Adrenal gland (tissue), 5 donors: Measurements from ENCODE around the gene ZMYND8.

Experiments used
- POLR2A ChIP-seq, 2 donors: fragments of 450-650 bp; IDR thresholded peaks; one replicate each; pipeline ENCODE4 v1.6.1; 2017; ENCODE audit warnings: antibody characterized with exemption in 2 of 2, mild to moderate bottlenecking in 2 of 2, moderate library complexity in 1 of 2
- TF ChIP-seq, protein P1 (sequence below), 6 experiments: fragments of 450-650 bp in 4 of 6; fragments of 200-600 bp in 2 of 6; sonication (generic) in 1 of 6; IDR thresholded peaks; 1 replicate in 5 of 6; 2 replicates in 1 of 6; pipeline versions ENCODE4 v1.5.1 to v1.8.0; 2016 to 2021; ENCODE audit warnings: antibody characterized with exemption in 6 of 6, mild to moderate bottlenecking in 2 of 6, moderate library complexity in 1 of 6
- donor health status: DM: no; HTN: no; CAD: no.

GRCh38 chr20:47314647-47315338 is 41.7 kb downstream of the ZMYND8 start:
- TF ChIP-seq, protein P1, sequence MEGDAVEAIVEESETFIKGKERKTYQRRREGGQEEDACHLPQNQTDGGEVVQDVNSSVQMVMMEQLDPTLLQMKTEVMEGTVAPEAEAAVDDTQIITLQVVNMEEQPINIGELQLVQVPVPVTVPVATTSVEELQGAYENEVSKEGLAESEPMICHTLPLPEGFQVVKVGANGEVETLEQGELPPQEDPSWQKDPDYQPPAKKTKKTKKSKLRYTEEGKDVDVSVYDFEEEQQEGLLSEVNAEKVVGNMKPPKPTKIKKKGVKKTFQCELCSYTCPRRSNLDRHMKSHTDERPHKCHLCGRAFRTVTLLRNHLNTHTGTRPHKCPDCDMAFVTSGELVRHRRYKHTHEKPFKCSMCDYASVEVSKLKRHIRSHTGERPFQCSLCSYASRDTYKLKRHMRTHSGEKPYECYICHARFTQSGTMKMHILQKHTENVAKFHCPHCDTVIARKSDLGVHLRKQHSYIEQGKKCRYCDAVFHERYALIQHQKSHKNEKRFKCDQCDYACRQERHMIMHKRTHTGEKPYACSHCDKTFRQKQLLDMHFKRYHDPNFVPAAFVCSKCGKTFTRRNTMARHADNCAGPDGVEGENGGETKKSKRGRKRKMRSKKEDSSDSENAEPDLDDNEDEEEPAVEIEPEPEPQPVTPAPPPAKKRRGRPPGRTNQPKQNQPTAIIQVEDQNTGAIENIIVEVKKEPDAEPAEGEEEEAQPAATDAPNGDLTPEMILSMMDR (IDR thresholded peaks at IDR 0.05): no peak
- TF ChIP-seq POLR2A (IDR thresholded peaks at IDR 0.05): no peak
